Vagina (tissue), 2 donors: ENCODE data around the gene AKAP6.

Experiments used
- POLR2A ChIP-seq, 2 donors: fragments of 450-650 bp; IDR thresholded peaks; one replicate each; pipeline ENCODE4 v1.6.1; 2017; ENCODE audit warnings: antibody characterized with exemption in 2 of 2, mild to moderate bottlenecking in 2 of 2, moderate library complexity in 2 of 2
- POLR2AphosphoS5 ChIP-seq, 2 donors: sonication (generic); formaldehyde crosslinking; IDR thresholded peaks; one replicate each; pipeline ENCODE4 v1.9.0; 2017; ENCODE audit warnings: antibody characterized with exemption in 2 of 2, mild to moderate bottlenecking in 2 of 2, low read depth in 1 of 2; ENCODE audit not compliant: insufficient read depth in 1 of 2

DNA sequence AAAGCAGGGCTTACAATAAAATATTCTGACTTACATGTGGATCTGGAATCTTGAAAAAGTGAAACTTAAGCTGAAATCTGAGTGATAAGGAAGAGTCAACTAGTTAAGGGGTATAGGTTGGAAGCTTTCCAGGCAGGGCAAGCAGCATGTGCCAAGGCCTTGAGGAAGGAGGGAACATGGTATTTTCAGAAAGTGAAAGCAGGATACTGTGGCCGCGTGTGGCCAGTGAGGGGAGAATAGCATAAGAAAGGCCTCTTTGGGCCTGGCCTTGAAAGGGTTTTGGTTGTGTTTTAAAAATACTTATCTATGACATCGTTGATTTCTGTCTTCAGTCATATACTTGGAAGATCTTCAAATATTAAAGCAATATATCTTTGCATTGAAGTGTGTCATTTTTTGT lies 213.4 kb downstream of the AKAP6 start:
- TF ChIP-seq POLR2AphosphoS5 (IDR thresholded peaks at IDR 0.05; ENCODE audit: insufficient read depth in 1 of 2, low read depth in 1 of 2) = no peak
- TF ChIP-seq POLR2A (IDR thresholded peaks at IDR 0.05) = no peak
